HT1080 (cell line): Measurements from ENCODE around the gene PSME4. TPM values are rescaled to one million over a fixed set of nuclear protein-coding genes. Genes with fewer than 3 reads are reported as not detected.
A peak's percentile ranks its signal among the peaks of the same experiment; 100 is the strongest.
"Not testable (repeated sequence)": the region's sequence is repeated elsewhere in the genome, so short reads cannot be mapped to it uniquely, and the experiment has no call there.

Experiments used
- DNase-seq: peaks from one replicate; pipeline ENCODE4 v3.0.0-alpha.2; 2015; ENCODE audit warnings: low read depth
- total RNA-seq: library from RNA; depleted of rRNA; stranded (reverse); fragments of >200 nt; shearing (Covaris generic); gene quantifications from 2 replicates; pipeline ENCODE4 v1.2.3, GENCODE V29; 2014

Gene PSME4
- total RNA-seq, 1 experiment from 2014 or later = 39.2 TPM

DNA sequence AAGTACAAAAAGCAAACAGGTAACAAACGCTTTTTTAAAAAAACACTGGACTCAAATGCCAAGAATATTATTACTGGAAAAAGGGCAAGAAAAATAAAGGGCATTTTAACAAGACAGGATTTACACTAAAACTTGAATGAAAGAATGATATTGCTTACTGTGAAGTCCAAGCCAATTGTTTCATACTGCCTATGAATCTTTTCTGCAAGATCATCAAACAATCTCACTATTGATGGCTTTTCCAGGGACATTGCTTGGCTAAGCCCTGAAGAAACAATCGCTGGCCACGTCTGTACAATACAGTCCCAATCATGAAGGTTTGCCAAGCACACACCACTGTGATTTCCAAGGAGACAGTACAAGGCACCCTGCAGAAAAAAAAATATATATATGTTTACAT lies 69.6 kb downstream of the PSME4 start:
- DNase-seq = no peak

DNA sequence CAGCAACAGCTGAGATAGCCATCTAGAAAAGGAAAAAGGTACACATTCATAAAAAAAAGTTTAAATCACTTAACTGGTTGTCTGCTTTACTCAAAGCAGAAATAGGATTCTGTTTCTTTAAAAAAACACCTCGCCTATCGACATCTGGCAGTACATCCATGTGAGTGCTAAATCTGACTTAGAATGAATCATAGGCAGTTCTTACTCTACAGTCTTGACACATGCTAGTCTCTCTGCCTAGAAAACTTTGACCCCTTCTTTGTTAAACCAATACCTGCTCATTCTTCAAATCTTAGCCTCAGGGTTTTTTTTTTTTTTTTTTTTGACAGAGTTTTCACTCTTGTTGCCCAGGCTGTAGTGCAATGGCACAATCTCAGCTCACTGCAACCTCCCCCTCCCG lies 73.9 kb downstream of the PSME4 start:
- peak; percentile 81 for DNase-seq

DNA sequence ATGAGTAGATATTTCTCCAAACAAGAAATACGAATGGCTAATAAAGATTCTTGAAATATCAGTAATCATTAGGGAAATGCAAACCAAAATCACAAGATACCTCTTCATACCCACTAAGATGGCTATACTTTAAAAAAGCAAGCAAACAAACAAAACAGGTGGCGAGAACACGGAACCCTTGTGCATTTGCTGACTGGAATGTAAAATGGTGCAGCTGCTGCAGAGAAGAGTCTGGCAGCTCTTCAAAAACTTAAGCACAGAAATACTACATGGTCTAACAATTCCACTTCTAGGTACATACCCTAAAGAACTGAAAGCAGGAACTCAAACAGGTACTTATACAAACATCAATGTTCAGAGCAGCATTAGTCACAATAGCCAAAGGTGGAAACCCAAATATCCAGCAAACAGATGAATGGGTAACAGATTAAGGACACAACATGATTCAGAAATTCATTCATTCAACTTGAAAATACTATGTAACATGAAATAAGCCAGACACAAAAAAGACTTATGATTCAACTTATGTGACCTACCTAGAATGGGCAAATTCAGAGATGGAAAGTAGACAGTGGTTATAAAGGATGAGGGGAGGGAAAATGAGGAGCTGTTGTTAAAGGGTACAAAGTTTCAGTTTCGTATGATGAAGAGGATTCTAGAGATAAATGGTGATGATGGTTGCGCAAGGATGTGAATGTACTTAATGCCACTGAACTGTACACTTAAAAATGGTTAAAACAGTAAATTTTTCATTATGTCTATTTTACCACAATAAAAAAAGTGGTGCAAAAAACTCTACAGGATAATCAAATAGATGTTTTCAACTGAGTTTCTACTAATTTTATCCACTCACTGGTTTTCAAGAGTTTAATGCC lies 84.2 kb downstream of the PSME4 start:
- DNase-seq = no peak

DNA sequence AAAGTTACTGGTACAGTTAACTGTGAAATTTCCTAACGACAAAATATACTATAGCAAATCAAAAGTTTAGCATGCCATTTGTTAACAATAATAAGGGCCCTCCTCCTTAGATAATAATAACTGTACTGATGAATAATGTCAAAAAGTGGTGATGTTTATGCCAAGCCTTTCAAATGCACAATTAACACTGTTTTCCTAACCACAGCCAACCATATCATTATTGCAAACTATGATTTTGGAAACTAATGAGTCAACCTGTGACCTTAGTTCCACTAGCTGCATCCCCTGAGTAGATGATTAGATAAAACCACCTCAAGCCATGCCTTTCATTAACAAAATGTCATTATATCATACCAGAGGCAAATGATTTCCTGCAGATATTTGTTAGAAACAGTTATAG lies 85.9 kb downstream of the PSME4 start:
- DNase-seq = no peak

DNA sequence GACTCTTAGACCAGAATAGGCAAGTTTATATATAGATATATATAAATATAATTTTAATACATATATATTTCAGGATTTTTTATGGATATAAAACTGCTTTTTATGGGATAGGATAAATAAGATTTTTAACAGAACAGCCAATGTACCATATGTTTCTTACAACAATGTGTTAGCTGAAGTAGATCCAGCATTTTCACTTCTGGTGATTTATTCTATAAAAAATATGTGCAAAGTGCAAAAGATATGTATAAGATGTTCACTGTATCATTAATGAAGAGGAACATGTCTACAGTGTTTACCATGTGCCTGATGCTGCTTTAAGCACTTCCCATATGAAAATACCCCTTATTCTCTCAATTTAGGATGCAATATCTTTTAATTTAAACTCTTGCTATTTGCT lies 88.8 kb downstream of the PSME4 start:
- DNase-seq = no peak

DNA sequence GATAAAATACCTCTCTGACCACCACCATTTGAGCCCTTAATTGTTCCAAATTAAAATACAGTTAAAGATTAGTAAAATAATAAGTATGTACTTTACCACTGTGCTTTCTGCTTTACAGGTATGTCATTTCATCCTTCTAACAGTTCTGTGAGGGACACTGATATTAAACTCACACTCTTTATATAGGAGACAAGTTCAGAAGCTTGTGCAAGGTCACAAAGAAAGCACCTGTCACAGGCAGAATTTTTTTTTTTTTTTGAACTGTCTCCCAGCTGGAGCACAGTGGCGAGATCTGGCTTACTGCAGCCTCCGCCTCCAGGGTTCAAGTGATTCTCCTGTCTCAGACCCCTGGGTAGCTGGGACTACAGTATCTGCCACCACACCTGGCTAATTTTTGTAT lies 89.4 kb downstream of the PSME4 start:
- no peak for DNase-seq

DNA sequence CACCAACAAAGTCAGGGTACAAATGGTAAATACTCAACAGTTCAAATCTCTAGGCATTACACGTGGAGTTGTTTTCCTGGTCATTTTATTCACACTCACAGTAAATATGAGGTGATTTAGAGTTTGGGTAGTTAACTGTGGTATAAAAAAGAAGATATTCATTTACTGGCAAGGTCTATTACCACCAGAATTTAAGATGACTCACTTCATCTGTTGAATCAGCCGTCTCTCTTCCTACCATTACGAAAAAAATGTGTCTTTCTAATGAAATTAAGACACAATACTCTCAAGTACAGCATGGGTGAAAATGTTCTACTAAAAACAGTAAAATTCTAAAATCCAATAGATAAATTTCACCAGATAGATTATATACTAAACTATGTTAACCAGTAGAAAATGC lies 90.0 kb downstream of the PSME4 start:
- peak; percentile 64 for DNase-seq

DNA sequence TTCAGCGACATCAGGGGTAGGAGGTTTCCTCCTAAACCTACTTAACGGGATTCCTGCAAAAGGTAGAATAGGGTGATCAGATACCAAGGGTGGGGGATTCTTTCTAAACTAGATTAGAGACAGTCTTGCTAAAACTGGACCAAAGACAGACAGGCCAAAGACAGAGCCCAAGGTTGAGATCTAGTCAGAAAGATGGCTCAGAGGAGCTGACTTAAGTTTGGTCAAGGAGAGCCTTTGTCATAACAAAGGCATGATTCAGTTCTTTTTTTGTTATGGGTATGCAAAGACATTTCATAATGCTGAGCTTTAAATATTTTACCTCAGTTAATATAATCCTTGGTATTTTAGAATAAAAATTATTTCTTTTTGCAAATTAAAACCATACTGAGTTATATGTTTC lies 93.2 kb downstream of the PSME4 start:
- no peak for DNase-seq

DNA sequence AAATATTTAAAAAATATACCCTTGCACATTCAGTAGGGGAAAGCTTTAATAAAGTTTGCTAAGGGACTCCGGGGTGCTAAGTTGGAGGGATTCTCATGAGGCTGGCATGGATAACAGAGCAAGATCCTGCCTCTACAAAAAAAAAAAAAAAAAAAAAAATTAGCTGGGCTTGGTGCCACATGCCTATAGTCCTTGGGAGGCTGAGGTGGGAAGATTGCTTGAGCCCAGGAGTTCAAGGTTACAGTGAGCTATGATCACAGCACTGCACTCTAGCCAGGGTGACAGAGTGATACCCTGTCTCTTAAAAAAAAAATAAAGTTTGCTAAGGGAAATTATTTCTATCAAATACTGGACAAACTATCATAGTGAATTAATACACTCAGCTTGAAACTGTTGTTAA lies 93.7 kb downstream of the PSME4 start:
- DNase-seq = no peak

DNA sequence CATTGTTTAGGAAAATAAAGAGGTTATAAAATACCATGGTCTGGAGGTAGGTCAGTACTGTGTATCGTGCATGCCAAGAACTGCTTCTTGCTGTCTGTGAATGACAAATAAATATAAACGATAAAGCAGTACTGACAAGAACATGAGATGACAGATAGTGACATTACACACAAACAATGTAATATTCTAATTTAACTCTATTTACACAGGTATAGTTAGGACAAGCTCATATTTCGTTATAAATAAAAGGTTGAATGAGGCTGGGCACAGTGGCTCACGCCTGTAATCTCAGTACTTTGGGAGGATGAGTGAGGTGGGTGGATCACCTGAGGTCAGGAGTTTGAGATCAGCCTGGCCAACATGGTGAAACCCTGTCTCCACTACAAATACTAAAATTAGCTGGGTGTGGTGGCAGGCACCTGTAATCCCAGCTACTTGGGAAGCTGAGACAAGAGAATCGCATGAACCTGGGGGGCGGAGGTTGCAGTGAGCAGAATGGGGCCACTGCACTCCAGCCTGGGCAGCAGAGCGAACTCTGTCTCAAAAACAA lies 96.3 kb downstream of the PSME4 start:
- DNase-seq = no peak

DNA sequence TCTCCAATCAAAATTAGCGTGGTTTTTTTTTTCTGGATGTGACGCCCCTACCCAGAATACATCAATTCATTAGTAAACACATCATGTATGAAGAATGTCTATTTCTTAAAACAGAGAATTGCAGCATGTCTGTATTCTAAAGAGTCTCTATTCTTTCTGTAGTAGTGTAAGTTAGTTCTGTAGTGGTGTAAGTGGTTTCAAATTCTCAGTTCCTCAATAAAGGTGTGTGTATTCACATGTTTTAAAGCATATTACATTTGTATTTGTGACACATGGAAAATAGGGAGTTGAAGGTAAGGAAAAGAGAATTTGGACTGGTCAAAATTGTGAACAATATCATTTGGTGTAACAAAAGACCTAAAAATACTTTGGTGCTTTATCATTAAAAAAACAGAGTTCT lies 103.0 kb downstream of the PSME4 start:
- DNase-seq = no peak

DNA sequence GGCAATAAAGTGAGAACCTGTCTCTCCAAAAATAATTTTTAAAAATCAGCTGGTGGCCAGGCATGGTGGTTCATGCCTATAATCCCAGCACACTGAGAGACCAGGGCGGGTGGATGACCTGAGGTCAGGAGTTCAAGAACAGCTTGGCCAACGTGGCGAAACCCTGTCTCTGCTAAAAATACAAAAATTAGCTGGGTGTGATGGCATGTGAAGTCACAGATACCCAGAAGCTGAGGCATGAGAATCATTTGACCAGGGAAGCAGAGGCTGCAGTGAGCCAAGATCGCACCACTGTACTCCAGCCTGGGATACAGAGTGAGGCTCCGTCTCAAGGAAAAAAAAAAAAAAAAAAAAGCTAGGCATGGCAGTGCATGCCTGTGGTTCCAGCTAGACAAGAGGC lies 103.6 kb downstream of the PSME4 start:
- no peak for DNase-seq

DNA sequence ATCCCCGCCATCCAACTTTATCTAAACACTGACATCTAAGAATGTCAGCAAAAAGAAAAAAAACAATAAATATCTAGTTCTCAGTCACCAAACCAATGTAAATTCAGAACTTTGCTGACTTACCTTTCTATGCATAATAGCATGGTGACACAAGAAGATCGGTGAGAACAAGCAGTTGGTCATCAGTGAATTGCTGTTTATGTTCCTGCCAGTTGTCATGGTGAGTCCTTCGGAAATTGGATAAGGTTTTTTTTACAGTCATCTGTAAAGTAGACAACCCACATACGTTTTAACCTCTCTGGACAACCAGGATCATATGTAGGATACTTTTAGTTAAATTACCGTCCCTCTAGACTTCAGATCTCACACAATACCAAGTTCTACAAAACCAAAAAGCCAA lies 104.8 kb downstream of the PSME4 start:
- no peak for DNase-seq

DNA sequence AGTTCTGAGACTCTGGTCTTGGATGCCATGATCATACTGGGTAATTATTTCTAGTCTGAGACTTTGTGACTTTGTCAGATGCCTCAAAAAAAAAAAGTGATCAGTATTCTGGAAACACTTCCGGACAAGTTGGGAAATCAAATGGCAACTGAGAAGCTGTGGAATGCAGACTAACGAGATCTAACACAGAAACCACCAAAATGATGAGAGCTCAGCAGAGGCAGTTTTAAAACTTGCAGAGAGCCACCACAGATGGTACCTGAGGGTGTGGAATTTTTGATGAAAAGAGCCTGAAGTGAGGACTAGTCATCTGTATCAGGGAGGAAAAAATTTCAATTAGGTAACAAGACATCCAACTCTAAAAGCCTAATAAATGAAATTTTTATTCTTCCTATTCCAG lies 105.5 kb downstream of the PSME4 start:
- DNase-seq = no peak

DNA sequence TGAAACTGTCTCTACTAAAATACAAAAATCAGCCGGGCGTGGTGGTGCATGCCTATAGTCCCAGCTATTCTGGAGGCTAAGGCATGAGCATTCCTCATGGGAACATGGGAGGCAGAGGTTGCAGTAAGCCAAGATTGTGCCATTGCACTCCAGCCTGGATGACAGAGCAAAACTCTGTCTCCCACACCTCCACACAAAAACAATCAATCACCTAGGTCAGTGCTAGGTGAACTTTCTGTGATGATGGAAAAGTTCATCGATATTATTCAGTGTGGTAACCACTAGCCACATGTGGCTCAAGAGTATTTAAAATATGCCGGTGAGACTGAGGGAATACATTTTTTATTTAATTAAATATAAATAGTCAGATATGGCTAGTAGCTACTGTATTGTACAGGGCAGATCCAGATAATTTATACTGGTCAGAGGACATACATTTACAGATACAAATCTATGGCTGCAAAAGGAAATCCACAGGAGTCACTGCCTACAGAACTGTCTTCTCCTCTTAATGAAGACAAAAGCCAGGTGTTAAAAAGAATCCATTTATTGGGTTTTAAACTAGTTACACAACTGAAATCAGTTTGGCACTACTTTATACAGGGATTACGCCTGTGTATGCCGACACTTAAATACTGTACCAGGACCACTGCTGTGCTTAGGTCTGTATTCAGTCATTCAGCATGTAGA lies 107.1 kb downstream of the PSME4 start:
- no peak for DNase-seq

DNA sequence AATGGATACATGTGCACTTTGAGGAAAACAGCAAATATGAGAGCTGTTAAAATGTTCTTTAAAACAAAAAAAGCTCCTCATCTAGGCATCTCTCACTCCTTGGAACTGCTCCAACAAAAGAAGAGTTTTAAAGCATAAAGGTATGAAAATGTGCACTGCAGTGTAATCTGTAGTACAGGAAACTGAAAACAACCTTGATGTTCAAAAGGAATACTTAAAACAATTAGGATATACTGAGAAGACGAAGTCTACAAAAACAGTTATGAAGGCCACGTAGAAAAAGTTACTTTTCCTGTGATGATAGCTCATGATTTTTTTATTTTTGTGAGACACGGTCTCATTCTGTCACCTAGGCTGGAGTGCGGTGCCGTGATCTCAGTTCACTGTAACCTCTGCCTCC lies 109.0 kb downstream of the PSME4 start:
- DNase-seq = no peak

DNA sequence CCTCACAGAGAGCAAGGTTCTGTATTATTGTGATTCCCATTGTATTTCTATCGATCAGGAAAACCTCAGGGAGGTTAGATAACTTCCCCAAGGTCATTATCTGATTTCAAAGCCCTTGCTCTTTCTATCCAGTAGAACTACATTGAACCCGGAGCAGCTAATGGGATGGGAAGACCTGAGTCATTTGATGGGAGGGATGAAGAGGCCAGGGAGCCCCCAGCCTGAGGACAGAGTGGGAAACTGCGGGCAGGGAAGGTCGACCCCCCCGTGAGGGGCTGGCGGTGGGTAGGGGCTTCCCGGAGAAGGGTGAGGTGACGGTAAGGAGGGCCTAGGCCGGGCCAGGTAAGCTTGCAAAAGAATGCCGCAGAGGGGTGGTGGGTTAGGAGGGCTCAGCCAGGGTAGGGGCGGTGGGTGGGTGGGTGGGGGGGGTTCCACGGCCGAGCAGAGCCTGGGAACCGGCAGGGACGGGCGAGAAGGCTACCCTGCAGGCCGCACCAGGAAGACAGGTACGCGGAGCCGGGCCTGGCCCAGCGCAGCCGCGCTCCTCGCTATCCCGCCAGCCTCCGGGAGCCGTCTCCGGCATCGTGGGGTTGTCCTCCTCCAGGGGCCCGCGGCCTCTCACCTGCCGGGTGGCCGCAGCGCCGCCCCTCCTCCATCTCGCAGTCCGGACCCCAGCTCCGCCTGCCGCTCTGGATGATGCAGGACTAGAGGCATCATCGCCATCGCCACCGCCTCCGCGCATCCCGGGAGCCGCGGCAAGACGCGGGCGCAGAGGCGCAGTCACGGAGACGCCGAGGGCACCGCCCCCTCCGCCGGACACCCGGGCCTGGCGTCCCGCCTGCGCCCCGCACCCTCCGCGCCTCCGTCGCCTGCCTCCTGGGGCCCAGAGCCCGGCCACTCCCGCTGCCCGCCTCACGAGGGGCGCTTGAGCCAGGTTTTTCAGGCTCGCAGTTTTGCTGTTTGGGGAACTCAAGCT lies 111.3 kb downstream of the PSME4 start, which contains the start of gene GPR75:
Gene GPR75, minus strand, starts transcription at position 762 of the 976 bp plus-strand sequence. CDS start 5,211 bp downstream, outside the sequence.
- DNase-seq = no peak

DNA sequence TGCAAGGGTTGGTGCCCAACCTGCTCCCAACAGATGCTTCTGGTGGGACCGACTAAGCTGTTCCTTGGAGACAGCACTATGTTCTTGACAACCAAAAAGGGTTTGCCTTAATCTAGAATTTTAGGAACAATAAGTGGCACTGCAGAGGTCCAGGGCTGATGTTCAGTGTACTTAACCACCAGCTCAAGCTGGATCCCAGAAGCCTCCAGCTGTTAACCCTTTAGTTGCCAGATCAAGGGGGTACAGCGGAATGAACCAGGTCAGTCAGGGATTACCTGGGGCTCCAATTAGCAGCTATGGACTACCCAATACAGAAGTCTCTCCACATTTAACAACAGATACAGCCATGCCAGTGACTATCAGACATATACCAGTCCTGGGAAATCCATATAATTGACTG lies 114.5 kb downstream of the PSME4 start:
- no peak for DNase-seq

DNA sequence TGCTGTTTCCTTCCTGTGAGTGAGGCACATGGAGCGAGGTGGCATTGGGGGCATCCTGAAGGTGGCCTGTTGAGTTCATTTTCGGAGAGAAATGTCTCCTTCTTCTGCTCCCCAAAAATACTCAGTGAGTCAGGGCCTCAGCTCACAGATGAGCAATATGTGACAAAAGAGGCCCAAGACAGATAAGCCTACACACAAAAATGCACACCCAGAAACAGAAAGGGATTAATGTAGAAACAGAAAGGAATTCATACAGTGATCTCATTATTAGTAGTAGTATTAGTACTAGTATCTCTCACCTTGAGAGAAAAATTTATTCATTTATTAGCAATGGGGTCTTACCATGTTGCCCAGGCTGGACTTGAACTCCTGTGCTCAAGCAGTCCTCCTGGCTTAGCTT lies 116.1 kb downstream of the PSME4 start:
- DNase-seq = no peak

DNA sequence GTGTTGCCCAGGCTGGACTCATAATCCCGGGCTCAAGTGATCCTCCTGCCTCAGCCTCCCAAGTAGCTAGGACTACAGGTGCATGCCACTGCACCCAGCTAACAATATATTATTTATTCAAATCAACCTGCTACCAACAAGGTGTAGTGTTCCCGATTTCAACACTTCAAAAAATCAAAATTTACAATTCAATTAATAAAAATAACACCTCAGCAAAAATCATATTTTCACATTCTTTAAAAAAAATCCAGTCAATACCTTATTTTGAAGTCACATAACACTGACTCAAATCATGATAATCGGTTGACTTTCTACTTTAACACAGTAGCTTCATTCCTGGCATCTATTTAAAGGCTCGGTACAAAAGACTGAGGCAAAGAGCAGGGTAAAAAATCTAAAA lies 118.3 kb downstream of the PSME4 start:
- no peak for DNase-seq

DNA sequence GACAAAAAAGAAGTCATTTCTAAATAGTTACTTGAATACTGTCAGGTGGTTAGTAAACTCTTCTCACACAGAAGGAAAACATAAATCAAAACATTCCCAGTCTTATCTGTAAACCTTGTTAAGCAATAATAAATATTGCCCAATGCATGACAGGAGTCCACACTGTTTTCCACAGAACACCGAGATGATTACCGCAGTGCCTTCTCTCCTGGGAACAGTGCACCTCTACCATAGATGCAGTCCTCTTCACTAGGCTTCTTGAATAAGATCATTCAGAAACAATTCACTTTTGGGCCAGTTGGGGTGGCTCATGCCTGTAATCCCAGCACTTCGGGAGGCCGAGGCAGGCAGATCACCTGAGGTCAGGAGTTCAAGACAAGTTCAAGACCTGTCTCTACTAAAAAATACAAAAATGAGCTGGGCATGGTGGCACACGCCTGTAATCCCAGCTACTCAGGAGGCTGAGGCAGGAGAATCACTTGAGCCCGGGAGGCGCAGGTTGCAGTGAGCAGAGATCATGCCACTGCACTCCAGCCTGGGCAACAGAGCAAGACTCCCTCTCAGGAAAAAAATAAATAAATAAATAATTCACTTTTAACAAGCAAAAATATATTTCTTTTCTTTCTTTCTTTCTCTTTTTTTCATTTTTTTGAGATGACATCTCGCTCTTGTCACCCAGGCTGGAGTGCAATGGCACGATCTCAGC lies 119.6 kb downstream of the PSME4 start:
- DNase-seq = not testable (repeated sequence)
